ENCODE results near the gene TCEA2.

DNA sequence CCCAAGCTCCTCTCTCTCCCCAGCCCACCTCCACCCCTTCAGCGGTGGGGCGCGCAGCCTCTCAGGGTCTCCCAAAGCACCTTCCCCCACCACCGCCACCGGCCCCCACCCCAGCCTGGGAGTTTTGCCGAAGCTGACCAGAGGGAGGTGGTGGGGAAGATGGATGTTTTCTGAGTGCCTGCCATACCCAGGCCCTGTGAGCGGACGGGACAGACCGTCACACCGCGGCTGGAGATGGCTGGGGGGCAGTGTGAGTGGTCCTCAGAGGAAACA is 21.3 kb upstream of the TCEA2 start:
- TF ChIP-seq YY1 (IDR thresholded peaks at IDR 0.05; ENCODE audit: insufficient read depth, insufficient read length) (no peak), ZNF274 (IDR thresholded peaks at IDR 0.05; ENCODE audit: low read depth, low read length) (no peak), SUZ12 (IDR thresholded peaks at IDR 0.05; ENCODE audit: extremely low read depth, insufficient read depth, insufficient read length) (no peak)

All from NT2/D1 (cell line).